Measurements from ENCODE around the gene GALNT1.

GRCh38 chr18:35618696-35619095, 37.2 kb downstream of the GALNT1 start:
- TF ChIP-seq, protein P1, sequence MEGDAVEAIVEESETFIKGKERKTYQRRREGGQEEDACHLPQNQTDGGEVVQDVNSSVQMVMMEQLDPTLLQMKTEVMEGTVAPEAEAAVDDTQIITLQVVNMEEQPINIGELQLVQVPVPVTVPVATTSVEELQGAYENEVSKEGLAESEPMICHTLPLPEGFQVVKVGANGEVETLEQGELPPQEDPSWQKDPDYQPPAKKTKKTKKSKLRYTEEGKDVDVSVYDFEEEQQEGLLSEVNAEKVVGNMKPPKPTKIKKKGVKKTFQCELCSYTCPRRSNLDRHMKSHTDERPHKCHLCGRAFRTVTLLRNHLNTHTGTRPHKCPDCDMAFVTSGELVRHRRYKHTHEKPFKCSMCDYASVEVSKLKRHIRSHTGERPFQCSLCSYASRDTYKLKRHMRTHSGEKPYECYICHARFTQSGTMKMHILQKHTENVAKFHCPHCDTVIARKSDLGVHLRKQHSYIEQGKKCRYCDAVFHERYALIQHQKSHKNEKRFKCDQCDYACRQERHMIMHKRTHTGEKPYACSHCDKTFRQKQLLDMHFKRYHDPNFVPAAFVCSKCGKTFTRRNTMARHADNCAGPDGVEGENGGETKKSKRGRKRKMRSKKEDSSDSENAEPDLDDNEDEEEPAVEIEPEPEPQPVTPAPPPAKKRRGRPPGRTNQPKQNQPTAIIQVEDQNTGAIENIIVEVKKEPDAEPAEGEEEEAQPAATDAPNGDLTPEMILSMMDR (IDR thresholded peaks at IDR 0.05) = no peak
- no peak for TF ChIP-seq EZH2 (IDR thresholded peaks at IDR 0.05; ENCODE audit: borderline replicate concordance, insufficient read depth, low read depth, low read length, poor library complexity, severe bottlenecking)
